Kidney (tissue), 14 donors: ENCODE data around the gene PTPA. TPM values are rescaled to one million over a fixed set of nuclear protein-coding genes. Genes with fewer than 3 reads are reported as not detected.

Experiments
- DNase-seq, 5 donors: peaks; one replicate each; pipeline ENCODE4 v3.0.0-alpha.2; 2013 to 2020
- FAIRE-seq: peaks from 2 replicates; lab custom pipeline; 2012; peaks lifted over from hg19 to GRCh38; lab: Jason Lieb, UNC
- H3K27ac ChIP-seq, 2 donors: one replicate each; pipeline ENCODE4 v1.7.0; 2013; ENCODE audit warnings: low read depth in 2 of 2, low read length in 2 of 2, inconsistent platforms in 1 of 2
- H3K27me3 ChIP-seq: one replicate; pipeline ENCODE4 v1.7.1; 2013; ENCODE audit warnings: low read length, inconsistent platforms; ENCODE audit not compliant: control insufficient read depth, insufficient read depth
- H3K36me3 ChIP-seq, 3 donors: one replicate each; pipeline versions ENCODE4 v1.7.0 to v1.7.1; 2013; ENCODE audit warnings: low read length in 3 of 3, control low read depth in 1 of 3, inconsistent platforms in 1 of 3; ENCODE audit not compliant: insufficient read depth in 3 of 3, control insufficient read depth in 2 of 3
- H3K4me1 ChIP-seq, 3 donors: one replicate each; pipeline versions ENCODE4 v1.7.0 to v1.7.1; 2013; ENCODE audit warnings: low read length in 3 of 3, inconsistent platforms in 1 of 3, low read depth in 1 of 3; ENCODE audit not compliant: control insufficient read depth in 2 of 3, insufficient read depth in 2 of 3
- H3K4me3 ChIP-seq, 3 donors: one replicate each; pipeline versions ENCODE4 v1.7.0 to v1.8.1; 2013; ENCODE audit warnings: low read length in 3 of 3, control low read depth in 1 of 3, inconsistent platforms in 1 of 3
- H3K9ac ChIP-seq, 3 donors: one replicate each; pipeline versions ENCODE4 v1.7.0 to v1.7.1; 2013; ENCODE audit warnings: low read length in 3 of 3, control low read depth in 1 of 3, inconsistent platforms in 1 of 3
- H3K9me3 ChIP-seq, 3 donors: one replicate each; pipeline versions ENCODE4 v1.7.0 to v1.7.1; 2013; ENCODE audit warnings: low read length in 3 of 3, control low read depth in 1 of 3, inconsistent platforms in 1 of 3; ENCODE audit not compliant: control insufficient read depth in 2 of 3, insufficient read depth in 1 of 3
- intact Hi-C: fragments of 100-400 bp; cut with DNase I; formaldehyde crosslinking; loops from one replicate; pipeline ENCODE4 v1.11.1; 2022
- polyA plus RNA-seq: library from polyadenylated mRNA; stranded (reverse); fragments of 350-450 nt; fragmentation: Illumina TruSeq; extraction: RNeasy Lipid Tissue Mini Kit (QIAGEN cat#74804); gene quantifications from one replicate; pipeline ENCODE4 v1.2.3, GENCODE V29; 2014; ENCODE audit warnings: low read depth, low replicate concordance; ENCODE audit not compliant: insufficient read depth
- total RNA-seq: library from RNA; stranded (reverse); fragmentation: NEBNext Ultra II Directional; extraction: Animal tissue kit (Norgen Biotek cat#: 25700); gene quantifications from one replicate; pipeline ENCODE4 v1.2.1, GENCODE V29; 2021
- TF ChIP-seq, protein P1 (sequence below): IDR thresholded peaks from 3 replicates; pipeline ENCODE4 v1.5.1; 2012; ENCODE audit warnings: mild to moderate bottlenecking, moderate library complexity, borderline replicate concordance; ENCODE audit not compliant: insufficient read depth; ENCODE audit errors: extremely low read depth
- donor health status: control.
- donor health status: control.
- donor health status: control.
- donor health status: control.
- donor health status: control.
- donor health status: DM: yes; HTN: yes; CAD: no.
- donor health status: Normal renal cell carcinoma (clear cell type).

PTPA gene
- total and polyA plus RNA-seq, 2 donors from 2014 or later: 161 to 164 TPM

DNA sequence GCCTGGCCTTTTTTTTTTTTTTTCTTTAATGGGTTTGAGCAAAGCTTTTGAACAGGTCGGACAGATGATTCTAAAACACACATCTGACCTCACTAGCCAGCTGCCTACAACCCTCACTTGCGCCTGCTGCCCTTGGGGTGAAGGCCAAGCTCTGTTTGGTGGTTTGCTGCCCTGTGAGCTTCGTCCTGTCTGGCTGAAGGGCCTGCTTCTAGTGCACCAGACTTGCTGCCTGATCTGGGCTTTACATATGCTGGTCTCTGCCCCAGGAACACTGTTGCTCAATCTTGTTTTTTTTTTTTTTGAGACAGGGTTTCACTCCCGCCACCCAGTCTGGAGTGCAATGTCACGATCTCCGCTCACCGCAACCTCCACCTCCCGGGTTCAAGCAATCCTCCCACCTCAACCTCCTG, 46.7 kb upstream of the PTPA start:
- intact Hi-C loops: no loop called here
- H3K9ac ChIP-seq: no peak overlapping the region
- TF ChIP-seq, protein P1, sequence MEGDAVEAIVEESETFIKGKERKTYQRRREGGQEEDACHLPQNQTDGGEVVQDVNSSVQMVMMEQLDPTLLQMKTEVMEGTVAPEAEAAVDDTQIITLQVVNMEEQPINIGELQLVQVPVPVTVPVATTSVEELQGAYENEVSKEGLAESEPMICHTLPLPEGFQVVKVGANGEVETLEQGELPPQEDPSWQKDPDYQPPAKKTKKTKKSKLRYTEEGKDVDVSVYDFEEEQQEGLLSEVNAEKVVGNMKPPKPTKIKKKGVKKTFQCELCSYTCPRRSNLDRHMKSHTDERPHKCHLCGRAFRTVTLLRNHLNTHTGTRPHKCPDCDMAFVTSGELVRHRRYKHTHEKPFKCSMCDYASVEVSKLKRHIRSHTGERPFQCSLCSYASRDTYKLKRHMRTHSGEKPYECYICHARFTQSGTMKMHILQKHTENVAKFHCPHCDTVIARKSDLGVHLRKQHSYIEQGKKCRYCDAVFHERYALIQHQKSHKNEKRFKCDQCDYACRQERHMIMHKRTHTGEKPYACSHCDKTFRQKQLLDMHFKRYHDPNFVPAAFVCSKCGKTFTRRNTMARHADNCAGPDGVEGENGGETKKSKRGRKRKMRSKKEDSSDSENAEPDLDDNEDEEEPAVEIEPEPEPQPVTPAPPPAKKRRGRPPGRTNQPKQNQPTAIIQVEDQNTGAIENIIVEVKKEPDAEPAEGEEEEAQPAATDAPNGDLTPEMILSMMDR: no peak
- H3K4me1 ChIP-seq: no peaks in the 10 kb centered on the region
- no peak overlapping the region for H3K4me3 ChIP-seq
- no peaks in the 10 kb centered on the region for H3K27me3 ChIP-seq
- DNase-seq: no peak
- no peak overlapping the region for H3K27ac ChIP-seq
- peaks cover 0 to 28% (median 4%) of the 10 kb centered on the region in 3 donors for H3K36me3 ChIP-seq
- no peak for FAIRE-seq
- no peaks in the 10 kb centered on the region for H3K9me3 ChIP-seq

- peaks cover 0 to 2% (median 0%) of the 10 kb centered on the region in 3 donors for H3K4me1 ChIP-seq
- FAIRE-seq: no peak
- no peaks in the 10 kb centered on the region for H3K9me3 ChIP-seq
- peaks cover 0 to 21% (median 0%) of the 10 kb centered on the region in 3 donors for H3K36me3 ChIP-seq
- no peak for DNase-seq
- TF ChIP-seq, protein P1: no peak
- H3K27me3 ChIP-seq: no peaks in the 10 kb centered on the region
- no peak overlapping the region for H3K9ac ChIP-seq
- intact Hi-C loops: no loop called here
- no peak overlapping the region for H3K27ac ChIP-seq
- H3K4me3 ChIP-seq: no peak overlapping the region
Measured at GRCh38 chr9:129068110-129068509, 43.1 kb upstream of the PTPA start.

DNA sequence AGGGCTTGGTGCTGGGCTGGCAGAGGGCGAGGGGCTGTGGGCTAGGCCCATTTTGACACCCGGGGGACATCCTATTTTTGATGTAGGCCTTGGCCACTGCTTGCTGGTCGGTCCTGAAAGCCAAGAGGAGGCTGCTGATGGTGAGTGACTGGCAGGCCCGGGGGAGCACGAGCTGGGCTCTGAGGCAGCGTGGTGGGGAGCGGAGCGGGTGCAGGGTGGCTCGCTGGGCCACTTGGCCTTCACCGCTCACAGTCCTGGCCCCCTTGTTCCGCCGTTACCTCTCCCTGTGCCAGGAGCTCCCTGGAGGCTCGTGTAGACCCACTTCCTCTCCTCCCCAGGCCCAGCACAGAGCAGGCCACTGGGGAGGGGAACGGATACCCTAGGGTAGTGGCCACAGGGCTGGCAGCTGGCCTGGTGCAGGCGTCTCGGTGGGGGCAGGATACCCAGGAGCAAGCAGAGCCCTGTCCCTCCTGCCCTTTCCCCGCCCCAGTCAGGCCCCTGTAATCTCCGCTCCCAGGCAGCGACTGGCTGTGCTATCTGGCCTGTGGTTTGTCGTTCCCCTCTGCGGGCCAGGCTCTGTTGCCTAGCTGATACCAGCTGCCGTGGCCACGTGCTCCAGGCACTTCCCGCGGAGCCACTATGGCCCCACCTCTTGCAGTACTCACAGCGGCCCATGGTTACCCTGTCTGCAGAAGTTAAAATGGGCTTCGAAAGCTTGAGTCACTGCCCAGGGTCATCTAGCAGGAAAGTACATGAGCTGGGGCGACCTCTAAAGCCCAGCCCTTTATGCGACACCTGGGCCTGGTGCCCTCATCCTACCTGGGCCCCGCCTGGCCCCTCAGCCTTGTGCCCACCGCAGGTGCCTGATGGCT, 42.0 kb upstream of the PTPA start:
- Histone ChIP-seq H3K27ac (peak overlapping the region in 1 of 2 donors; percentile 57), H3K9me3 (no peaks in the 10 kb centered on the region), H3K36me3 (peaks cover 0 to 21% (median 0%) of the 10 kb centered on the region in 3 donors), H3K27me3 (no peaks in the 10 kb centered on the region), H3K9ac (no peak overlapping the region), H3K4me1 (peaks cover 0 to 2% (median 0%) of the 10 kb centered on the region in 3 donors), H3K4me3 (no peak overlapping the region)
- intact Hi-C loops: no loop called here
- FAIRE-seq: no peak
- TF ChIP-seq, protein P1: no peak
- DNase-seq: peak in 1 of 5 donors; percentile 85
